Measurements from ENCODE around the gene SCN2A. TPM values are rescaled to one million over a fixed set of nuclear protein-coding genes. Genes with fewer than 3 reads are reported as not detected.

Gene SCN2A
- polyA plus RNA-seq, 1 experiment = 0.05 TPM

GRCh38 chr2:165280356-165280755 is 41.1 kb downstream of the SCN2A start:
- no peak for TF ChIP-seq CTCF (IDR thresholded peaks at IDR 0.05; ENCODE audit: insufficient read depth, low read depth, low read length)
- H3K36me3 ChIP-seq (ENCODE audit: control insufficient read depth, insufficient read depth, low read length) = no peaks in the 10 kb centered on the region

GRCh38 chr2:165281387-165281786 is 42.2 kb downstream of the SCN2A start:
- DNase-seq (ENCODE audit: low read depth) = no peak
- Histone ChIP-seq H3K36me3 (ENCODE audit: control insufficient read depth, insufficient read depth, low read length) (no peaks in the 10 kb centered on the region), H3K27me3 (ENCODE audit: control insufficient read depth, insufficient read depth, low read length) (no peaks in the 10 kb centered on the region), H3K4me3 (ENCODE audit: low read depth, low read length) (no peak overlapping the region)
- no peak for TF ChIP-seq CTCF (IDR thresholded peaks at IDR 0.05; ENCODE audit: insufficient read depth, low read depth, low read length)
- ChIA-PET POLR2A (no interaction called here), CTCF (no interaction called here)

More at GRCh38 chr2:165280356-165280755, 41.1 kb downstream of the SCN2A start:
- ChIA-PET POLR2A (no interaction called here), CTCF (no interaction called here)
- Histone ChIP-seq H3K4me3 (ENCODE audit: low read depth, low read length) (no peak overlapping the region), H3K27me3 (ENCODE audit: control insufficient read depth, insufficient read depth, low read length) (no peaks in the 10 kb centered on the region)
- DNase-seq (ENCODE audit: low read depth) = no peak

GRCh38 chr2:165283342-165283741 is 44.1 kb downstream of the SCN2A start:
- CTCF ChIA-PET = no interaction called here

GRCh38 chr2:165287094-165287778 is 48.0 kb downstream of the SCN2A start:
- H3K4me3 ChIP-seq (ENCODE audit: low read depth, low read length) = no peak overlapping the region
- ChIA-PET CTCF (no interaction called here), POLR2A (no interaction called here)
- no peaks in the 10 kb centered on the region for H3K27me3 ChIP-seq (ENCODE audit: control insufficient read depth, insufficient read depth, low read length)
- no peak for TF ChIP-seq CTCF (IDR thresholded peaks at IDR 0.05; ENCODE audit: insufficient read depth, low read depth, low read length)
- no peak for DNase-seq (ENCODE audit: low read depth)
- no peaks in the 10 kb centered on the region for H3K36me3 ChIP-seq (ENCODE audit: control insufficient read depth, insufficient read depth, low read length)

More at GRCh38 chr2:165283342-165283741, 44.1 kb downstream of the SCN2A start:
- no peak for TF ChIP-seq CTCF (IDR thresholded peaks at IDR 0.05; ENCODE audit: insufficient read depth, low read depth, low read length)
- POLR2A ChIA-PET = no interaction called here
- no peaks in the 10 kb centered on the region for H3K27me3 ChIP-seq (ENCODE audit: control insufficient read depth, insufficient read depth, low read length)
- DNase-seq (ENCODE audit: low read depth) = no peak
- H3K36me3 ChIP-seq (ENCODE audit: control insufficient read depth, insufficient read depth, low read length) = no peaks in the 10 kb centered on the region
- H3K4me3 ChIP-seq (ENCODE audit: low read depth, low read length) = no peak overlapping the region

GRCh38 chr2:165289069-165289468 is 49.9 kb downstream of the SCN2A start:
- POLR2A ChIA-PET = no interaction called here
- CTCF ChIA-PET = no interaction called here

More at GRCh38 chr2:165289069-165289468, 49.9 kb downstream of the SCN2A start:
- Histone ChIP-seq H3K4me3 (ENCODE audit: low read depth, low read length) (no peak overlapping the region), H3K27me3 (ENCODE audit: control insufficient read depth, insufficient read depth, low read length) (no peaks in the 10 kb centered on the region), H3K36me3 (ENCODE audit: control insufficient read depth, insufficient read depth, low read length) (no peaks in the 10 kb centered on the region)
- no peak for DNase-seq (ENCODE audit: low read depth)
- no peak for TF ChIP-seq CTCF (IDR thresholded peaks at IDR 0.05; ENCODE audit: insufficient read depth, low read depth, low read length)

All from BJ (cell line).